GM13976 (cell line): ENCODE measurements around the gene RPS6KA2.
A peak's percentile ranks its signal among the peaks of the same experiment; 100 is the strongest.

Experiments
- DNase-seq: peaks from one replicate; pipeline ENCODE4 v3.0.0; 2012; ENCODE audit warnings: low spot score
- in situ Hi-C: fragments of 300-500 bp; cut with MboI; formaldehyde crosslinking; loops from one replicate; pipeline ENCODE4 v1.12.0; 2022; ENCODE audit warnings: low sequenced_read_pairs, mixed read lengths, inconsistent platforms; ENCODE audit not compliant: unreplicated experiment
- TF ChIP-seq, protein P1 (sequence below): IDR thresholded peaks from 2 replicates; pipeline ENCODE4 v1.5.1; 2012; ENCODE audit warnings: borderline replicate concordance, mild to moderate bottlenecking; ENCODE audit not compliant: insufficient read depth; ENCODE audit errors: extremely low read depth, missing control alignments, control extremely low read depth

RPS6KA2 gene

GRCh38 chr6:166656230-166657151 lies 29.4 kb upstream of the RPS6KA2 start:
- in situ Hi-C loops = no loop called here
- DNase-seq = peak; percentile 38
- TF ChIP-seq, protein P1, sequence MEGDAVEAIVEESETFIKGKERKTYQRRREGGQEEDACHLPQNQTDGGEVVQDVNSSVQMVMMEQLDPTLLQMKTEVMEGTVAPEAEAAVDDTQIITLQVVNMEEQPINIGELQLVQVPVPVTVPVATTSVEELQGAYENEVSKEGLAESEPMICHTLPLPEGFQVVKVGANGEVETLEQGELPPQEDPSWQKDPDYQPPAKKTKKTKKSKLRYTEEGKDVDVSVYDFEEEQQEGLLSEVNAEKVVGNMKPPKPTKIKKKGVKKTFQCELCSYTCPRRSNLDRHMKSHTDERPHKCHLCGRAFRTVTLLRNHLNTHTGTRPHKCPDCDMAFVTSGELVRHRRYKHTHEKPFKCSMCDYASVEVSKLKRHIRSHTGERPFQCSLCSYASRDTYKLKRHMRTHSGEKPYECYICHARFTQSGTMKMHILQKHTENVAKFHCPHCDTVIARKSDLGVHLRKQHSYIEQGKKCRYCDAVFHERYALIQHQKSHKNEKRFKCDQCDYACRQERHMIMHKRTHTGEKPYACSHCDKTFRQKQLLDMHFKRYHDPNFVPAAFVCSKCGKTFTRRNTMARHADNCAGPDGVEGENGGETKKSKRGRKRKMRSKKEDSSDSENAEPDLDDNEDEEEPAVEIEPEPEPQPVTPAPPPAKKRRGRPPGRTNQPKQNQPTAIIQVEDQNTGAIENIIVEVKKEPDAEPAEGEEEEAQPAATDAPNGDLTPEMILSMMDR = no peak

GRCh38 chr6:166655713-166656229 lies 28.7 kb upstream of the RPS6KA2 start:
- no peak for DNase-seq
- TF ChIP-seq, protein P1 = no peak
- in situ Hi-C loops = no loop called here

GRCh38 chr6:166655251-166655650 lies 28.2 kb upstream of the RPS6KA2 start:
- TF ChIP-seq, protein P1 = no peak
- no peak for DNase-seq
- in situ Hi-C loops = no loop called here

DNA sequence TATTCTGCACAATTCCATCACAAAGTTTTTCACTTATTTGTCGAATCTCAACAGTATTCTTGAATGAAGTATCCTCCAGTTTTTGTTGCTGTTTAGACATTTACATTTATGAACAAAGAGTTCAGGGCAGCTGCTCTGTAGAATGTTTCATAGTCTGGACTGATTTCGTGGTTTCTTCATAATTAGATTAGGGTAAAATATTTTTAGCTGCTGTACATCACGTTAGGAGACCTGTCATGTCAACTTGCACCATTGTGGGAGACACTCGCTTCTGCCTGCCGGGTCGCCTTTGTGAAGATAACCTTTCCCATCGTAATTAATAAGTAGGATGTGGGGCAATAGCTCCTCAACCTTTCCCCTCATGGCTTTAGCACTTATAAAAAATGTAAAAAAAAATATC lies 27.5 kb upstream of the RPS6KA2 start:
- TF ChIP-seq, protein P1 = no peak
- in situ Hi-C loops = no loop called here
- no peak for DNase-seq

DNA sequence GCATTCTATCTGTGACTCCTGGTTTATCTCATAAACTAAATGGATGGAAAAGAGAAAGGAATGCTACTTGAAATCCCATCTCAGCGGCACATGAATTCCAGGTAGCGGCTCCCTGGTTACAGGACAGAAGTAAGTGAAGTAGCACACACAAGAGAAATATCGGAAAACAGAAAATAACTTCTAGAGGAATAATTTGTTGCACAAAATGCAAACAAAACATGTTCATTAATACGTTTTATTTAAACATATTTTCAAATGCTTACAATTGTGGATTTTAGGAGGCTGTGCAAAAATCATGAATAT lies 26.5 kb upstream of the RPS6KA2 start:
- in situ Hi-C loops = no loop called here
- DNase-seq = no peak
- TF ChIP-seq, protein P1 = no peak

DNA sequence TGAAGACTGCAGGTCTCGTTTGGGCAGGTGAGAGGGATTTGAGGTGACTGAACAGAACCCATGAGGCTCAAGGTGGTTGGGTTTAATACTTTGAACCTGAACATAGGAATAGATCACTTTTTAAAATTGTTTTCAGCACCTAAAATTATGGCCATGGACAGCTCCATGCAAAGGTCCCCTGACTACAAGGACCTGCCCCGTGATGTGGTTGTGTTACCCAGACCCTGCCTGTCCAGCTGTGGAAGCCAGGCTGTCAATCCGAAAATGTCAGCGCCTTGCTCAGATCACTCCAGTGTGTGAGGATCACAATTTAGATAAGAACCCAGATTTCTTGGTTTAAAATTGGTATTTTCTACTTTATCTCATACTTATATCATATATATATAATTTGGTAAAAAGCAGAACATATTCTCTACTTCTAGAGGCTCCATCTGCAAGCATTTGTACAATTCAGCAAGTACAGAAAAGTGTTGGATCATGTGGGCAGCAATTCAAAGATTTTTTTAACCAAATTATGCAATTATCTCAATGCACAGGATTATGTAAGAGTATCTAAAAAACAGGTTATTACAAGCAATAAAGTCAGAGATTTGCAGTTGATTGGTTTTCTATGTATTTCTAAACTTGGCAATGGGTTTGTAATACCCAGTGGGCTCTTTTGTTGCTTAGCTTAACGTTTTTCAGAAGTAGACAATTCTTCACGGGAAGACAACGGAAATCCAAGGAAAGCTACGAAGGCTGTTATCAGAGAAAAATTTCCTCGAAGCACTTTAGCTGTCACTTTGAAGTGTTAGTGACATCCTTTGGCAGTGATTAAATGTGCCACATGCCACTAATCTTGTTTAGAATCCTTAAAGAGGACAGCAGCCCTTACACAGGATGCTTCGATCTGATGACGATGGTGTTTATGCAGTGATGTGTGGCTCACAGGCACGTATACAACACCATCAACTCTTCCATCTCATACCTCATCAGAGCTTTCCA lies 24.1 kb upstream of the RPS6KA2 start:
- in situ Hi-C loops = no loop called here
- no peak for DNase-seq
- TF ChIP-seq, protein P1 = no peak
